ENCODE measurements around the gene ITGB4.

Gene ITGB4

GRCh38 chr17:75734674-75735294, 13.5 kb downstream of the ITGB4 start:
- no peak for DNase-seq (ENCODE audit: extremely low spot score)
- ChIA-PET POLR2A (no interaction called here), CTCF (interaction anchor here (1.2 kb wide), 1 partner anchor 13 kb away, joined by 5 read pairs; no protein-coding TSS in a partner anchor)
- TF ChIP-seq TARDBP (IDR thresholded peaks at IDR 0.05) (no peak), SUZ12 (IDR thresholded peaks at IDR 0.05) (no peak), ARNT (IDR thresholded peaks at IDR 0.05) (no peak), HDGF (IDR thresholded peaks at IDR 0.05; ENCODE audit: borderline replicate concordance) (no peak), NFRKB (IDR thresholded peaks at IDR 0.05) (no peak), FOXA1 (IDR thresholded peaks at IDR 0.05) (no peak), PKNOX1 (IDR thresholded peaks at IDR 0.05) (no peak; the same call in 1 of the 2 replicates), ZNF384 (IDR thresholded peaks at IDR 0.05) (no peak), FOXK2 (IDR thresholded peaks at IDR 0.05) (no peak), ELF4 (IDR thresholded peaks at IDR 0.05) (no peak), LEF1 (IDR thresholded peaks at IDR 0.05; ENCODE audit: borderline replicate concordance) (no peak), SP1 (IDR thresholded peaks at IDR 0.05) (no peak), BHLHE40 (IDR thresholded peaks at IDR 0.05; ENCODE audit: borderline replicate concordance) (no peak), L3MBTL2 (conservative IDR thresholded peaks at IDR 0.05) (no peak), FOXM1 (IDR thresholded peaks at IDR 0.05; ENCODE audit: borderline replicate concordance) (no peak), CTBP1 (IDR thresholded peaks at IDR 0.05; ENCODE audit: borderline replicate concordance) (no peak)

GRCh38 chr17:75736173-75736835, 15.0 kb downstream of the ITGB4 start:
- no peak for DNase-seq (ENCODE audit: extremely low spot score)
- TF ChIP-seq CTBP1 (IDR thresholded peaks at IDR 0.05; ENCODE audit: borderline replicate concordance) (no peak), BHLHE40 (IDR thresholded peaks at IDR 0.05; ENCODE audit: borderline replicate concordance) (no peak), NFRKB (IDR thresholded peaks at IDR 0.05) (no peak), SUZ12 (IDR thresholded peaks at IDR 0.05) (no peak), TARDBP (IDR thresholded peaks at IDR 0.05) (no peak), FOXM1 (IDR thresholded peaks at IDR 0.05; ENCODE audit: borderline replicate concordance) (no peak), FOXK2 (IDR thresholded peaks at IDR 0.05) (no peak), PKNOX1 (IDR thresholded peaks at IDR 0.05) (no peak), HDGF (IDR thresholded peaks at IDR 0.05; ENCODE audit: borderline replicate concordance) (no peak), SP1 (IDR thresholded peaks at IDR 0.05) (no peak), ARNT (IDR thresholded peaks at IDR 0.05) (no peak), FOXA1 (IDR thresholded peaks at IDR 0.05) (no peak), ELF4 (IDR thresholded peaks at IDR 0.05) (no peak)
- ChIA-PET POLR2A (no interaction called here), CTCF (no interaction called here)

- no peak for DNase-seq (ENCODE audit: extremely low spot score)
- CTCF ChIA-PET, result interaction anchor here (0.8 to 2.3 kb wide), 3 partner anchors 8 to 13 kb away, joined by 3 to 16 read pairs (median 3); no protein-coding TSS in a partner anchor
- TF ChIP-seq FOXK2 (IDR thresholded peaks at IDR 0.05) (no peak), LEF1 (IDR thresholded peaks at IDR 0.05; ENCODE audit: borderline replicate concordance) (no peak), SP1 (IDR thresholded peaks at IDR 0.05) (no peak), FOXA1 (IDR thresholded peaks at IDR 0.05) (no peak), ELF4 (IDR thresholded peaks at IDR 0.05) (no peak), ARNT (IDR thresholded peaks at IDR 0.05) (no peak)
- POLR2A ChIA-PET, result interaction anchor here (0.8 to 1.9 kb wide), 3 partner anchors 10 to 118 kb away, joined by 3 to 10 read pairs (median 4); partner anchors contain the start of gene WBP2
Measured at GRCh38 chr17:75737133-75737962, 16.1 kb downstream of the ITGB4 start.

- ChIA-PET POLR2A (interaction anchor here (0.8 to 1.9 kb wide), 4 partner anchors 9 to 117 kb away, joined by 3 to 10 read pairs (median 4); partner anchors contain the start of gene WBP2), CTCF (interaction anchor here (0.7 to 2.3 kb wide), 5 partner anchors 9 to 444 kb away, joined by 3 to 16 read pairs (median 3); partner anchors contain the start of gene SMIM5)
- DNase-seq (ENCODE audit: extremely low spot score), result no peak
- TF ChIP-seq HDGF (IDR thresholded peaks at IDR 0.05; ENCODE audit: borderline replicate concordance) (no peak), SP1 (IDR thresholded peaks at IDR 0.05) (no peak), TARDBP (IDR thresholded peaks at IDR 0.05) (no peak), FOXK2 (IDR thresholded peaks at IDR 0.05) (no peak), PKNOX1 (IDR thresholded peaks at IDR 0.05) (no peak), ARNT (IDR thresholded peaks at IDR 0.05) (no peak), L3MBTL2 (conservative IDR thresholded peaks at IDR 0.05) (no peak), FOXM1 (IDR thresholded peaks at IDR 0.05; ENCODE audit: borderline replicate concordance) (no peak), SUZ12 (IDR thresholded peaks at IDR 0.05) (no peak), BHLHE40 (IDR thresholded peaks at IDR 0.05; ENCODE audit: borderline replicate concordance) (no peak), NFRKB (IDR thresholded peaks at IDR 0.05) (no peak), FOXA1 (IDR thresholded peaks at IDR 0.05) (no peak), ZNF384 (IDR thresholded peaks at IDR 0.05) (no peak), LEF1 (IDR thresholded peaks at IDR 0.05; ENCODE audit: borderline replicate concordance) (no peak), ELF4 (IDR thresholded peaks at IDR 0.05) (no peak), CTBP1 (IDR thresholded peaks at IDR 0.05; ENCODE audit: borderline replicate concordance) (no peak)
Measured at GRCh38 chr17:75738218-75738802, 17.1 kb downstream of the ITGB4 start.

Measured in HEK293T (cell line).